ENCODE measurements around the gene MYMK. TPM values are rescaled to one million over a fixed set of nuclear protein-coding genes. Genes with fewer than 3 reads are reported as not detected.

MYMK gene
- total and polyA plus RNA-seq, 2 of the 4 experiments (the other 2 are of a cell fraction) = not detected

- Histone ChIP-seq H3K9me3 (ENCODE audit: control insufficient read depth, insufficient read depth, low read length) (no peaks in the 10 kb centered on the region), H2AK9ac (replicated peaks; ENCODE audit: low read depth, low read length, poor library complexity) (peak overlapping the region; percentile 13), H2BK5ac (ENCODE audit: low read depth, low read length, poor library complexity, severe bottlenecking) (no peak overlapping the region), H3K27me3 (ENCODE audit: control insufficient read depth, insufficient read depth, low read length) (peaks cover 21% of the 10 kb centered on the region; the same call in 1 of the 2 replicates), H3K27ac (ENCODE audit: insufficient read depth, low read length) (no peak overlapping the region), H4K8ac (ENCODE audit: low read depth in 2 of 2, low read length in 2 of 2) (no peak overlapping the region), H2BK20ac (ENCODE audit: low read depth, low read length) (no peak overlapping the region), H4K5ac (ENCODE audit: low read depth, low read length) (no peak overlapping the region), H4K91ac (ENCODE audit: insufficient read depth, low read depth, low read length) (no peak overlapping the region), H3K79me1 (ENCODE audit: low read depth in 1 of 2, low read length in 2 of 2) (no peaks in the 10 kb centered on the region), H3K4me2 (ENCODE audit: low read depth, low read length) (no peak overlapping the region), H2AK5ac (ENCODE audit: low read depth, low read length) (0 out of 2 replicates have a peak overlapping the region, but pooled peaks have one; percentile 36), H3K4me1 (ENCODE audit: control insufficient read depth, insufficient read depth, low read length) (peaks cover 10% of the 10 kb centered on the region; the same call in 1 of the 2 replicates), H3K4me3 (ENCODE audit: insufficient read depth, low read depth, low read length) (no peak overlapping the region), H3K18ac (ENCODE audit: low read depth, low read length) (no peak overlapping the region), H2AFZ (replicated peaks; ENCODE audit: low read length, poor library complexity) (peak overlapping the region; percentile 60), H2BK120ac (ENCODE audit: low read depth, low read length) (no peak overlapping the region), H3K9me1 (ENCODE audit: insufficient read depth, low read length) (peaks cover 12% of the 10 kb centered on the region; the same call in 1 of the 2 replicates), H3K14ac (replicated peaks; ENCODE audit: low read depth, low read length) (no peak overlapping the region), H3K56ac (ENCODE audit: extremely low read depth, insufficient read depth, low read length) (no peak overlapping the region), H3K4ac (ENCODE audit: low read depth, low read length) (no peak overlapping the region), H3K9ac (ENCODE audit: low read depth, low read length) (no peak overlapping the region), H2BK15ac (ENCODE audit: low read depth, low read length) (no peak overlapping the region), H4K20me1 (ENCODE audit: insufficient read depth, low read length) (peaks cover 3% of the 10 kb centered on the region; the same call in 1 of the 2 replicates), H3K36me3 (ENCODE audit: control insufficient read depth, insufficient read depth, low read length) (no peaks in the 10 kb centered on the region), H3K23ac (ENCODE audit: low read depth, low read length) (no peak overlapping the region)
- DNase-seq = no peak
- intact Hi-C loops (cut with micrococcal nuclease) (no loop called here), dilution Hi-C loops (cut with HindIII; ENCODE audit: low sequenced_read_pairs, unreplicated experiment) (no loop called here), in situ Hi-C loops (cut with MboI; ENCODE audit: low sequenced_read_pairs) (no loop called here)
- ChIA-PET POLR2A (ENCODE audit: unreplicated experiment) (no interaction called here), CTCF (interaction anchor here (0.7 to 1.2 kb wide), 2 partner anchors 10 to 209 kb away, joined by 3 read pairs; no protein-coding TSS in a partner anchor)
- BruUV-seq (replicated peaks) = no TSS peak
- ATAC-seq (ENCODE audit: low read depth) = peak; percentile 10
- WGBS, 2 experiments (ENCODE audit: extremely low coverage in 2 of 2, insufficient read length in 1 of 2) = 17% methylated on average over 9 of the region's 26 CpGs; no CpG with 5 or more reads in 1 of the 2 experiments
- TF ChIP-seq CTCF (conservative IDR thresholded peaks at IDR 0.05; ENCODE audit: low read depth, low read length) = no peak
- no peak for TF ChIP-seq SMC3 (IDR thresholded peaks at IDR 0.05; ENCODE audit: low read depth, low read length)
- no peak for TF ChIP-seq CHD1 (IDR thresholded peaks at IDR 0.05; ENCODE audit: low read depth, low read length)
- TF ChIP-seq BHLHE40 (IDR thresholded peaks at IDR 0.05; ENCODE audit: low read depth, low read length) = peak; percentile 38
- no peak for TF ChIP-seq RCOR1 (IDR thresholded peaks at IDR 0.05; ENCODE audit: insufficient replicate concordance, low read length)
Measured at GRCh38 chr9:133509179-133510083, 15.3 kb downstream of the MYMK start.
